GM08714 (cell line): ENCODE measurements around the gene STAMBPL1.

ENCODE experiments used
- H3K4me3 ChIP-seq: fragments of 200-500 bp; sonication (Bioruptor generic); 2 replicates; pipeline ENCODE4 v1.5.1; 2014; ENCODE audit warnings: mild to moderate bottlenecking, low read length, inconsistent platforms
- ZNF274 ChIP-seq: IDR thresholded peaks from 2 replicates; pipeline ENCODE4 v1.6.1; 2012; ENCODE audit warnings: mild to moderate bottlenecking, low read depth, low read length

Gene STAMBPL1

GRCh38 chr10:88877298-88877697 lies 2.7 kb upstream of the STAMBPL1 start:
- H3K4me3 ChIP-seq, result no peak overlapping the region
- no peak for TF ChIP-seq ZNF274

GRCh38 chr10:88880282-88881076 lies 434 bp downstream of the STAMBPL1 start:
- peak overlapping the region; percentile 74 for H3K4me3 ChIP-seq
- TF ChIP-seq ZNF274, result no peak

GRCh38 chr10:88881320-88881719 lies 1.3 kb downstream of the STAMBPL1 start:
- no peak for TF ChIP-seq ZNF274
- peak overlapping the region; percentile 74 for H3K4me3 ChIP-seq

GRCh38 chr10:88881922-88882645 lies 2.0 kb downstream of the STAMBPL1 start:
- peak overlapping the region; percentile 74 for H3K4me3 ChIP-seq
- TF ChIP-seq ZNF274, result no peak

DNA sequence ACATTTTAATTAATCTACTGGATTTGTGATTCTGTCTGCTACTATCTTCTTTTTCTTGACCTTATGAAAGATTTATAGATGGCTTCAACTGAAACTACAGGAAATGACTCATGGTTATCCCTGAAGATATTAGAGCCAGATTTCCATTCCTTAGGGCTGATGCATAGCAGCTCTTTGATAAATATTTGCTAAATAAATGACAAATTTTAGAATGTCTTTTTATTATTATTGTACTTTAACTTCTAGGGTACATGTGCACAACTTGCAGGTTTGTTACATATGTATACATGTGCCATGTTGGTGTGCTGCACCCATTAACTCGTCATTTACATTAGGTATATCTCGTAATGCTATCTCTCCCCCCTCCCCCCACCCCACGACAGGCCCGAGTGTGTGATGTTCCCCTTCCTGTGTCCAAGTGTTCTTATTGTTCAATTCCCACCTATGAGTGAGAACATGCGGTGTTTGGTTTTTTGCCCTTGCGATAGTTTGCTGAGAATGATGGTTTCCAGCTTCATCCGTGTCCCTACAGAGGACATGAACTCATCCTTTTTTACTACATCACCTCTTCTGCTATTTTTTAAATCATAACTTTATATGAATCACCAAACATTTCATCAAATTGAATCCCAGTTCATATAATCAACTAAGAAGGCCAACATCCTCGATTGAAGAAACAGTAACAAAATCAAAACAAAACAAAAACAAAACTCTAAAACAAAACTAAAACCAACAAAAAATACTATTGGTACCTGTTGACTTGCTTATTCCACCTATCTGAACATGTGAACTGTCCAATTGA lies 2.8 kb downstream of the STAMBPL1 start:
- peak overlapping the region; percentile 74 for H3K4me3 ChIP-seq

DNA sequence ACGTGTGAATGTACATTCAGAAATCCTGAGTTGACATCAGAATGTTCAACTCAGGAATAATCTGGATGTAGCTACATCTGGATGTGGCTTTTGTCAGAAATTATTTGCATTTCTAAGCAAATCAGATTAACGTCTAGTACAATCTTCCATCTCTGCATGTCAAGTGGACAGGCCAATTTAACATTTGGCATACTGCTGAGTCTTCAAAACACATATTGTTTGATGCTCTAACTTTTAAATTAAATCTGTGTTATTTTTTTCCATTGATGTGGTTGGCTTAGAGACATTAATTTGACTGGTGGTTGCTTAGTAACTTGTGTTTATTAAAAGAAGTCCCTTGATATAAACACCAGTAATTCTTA lies 3.4 kb downstream of the STAMBPL1 start:
- H3K4me3 ChIP-seq, result no peak overlapping the region
- TF ChIP-seq ZNF274, result no peak

DNA sequence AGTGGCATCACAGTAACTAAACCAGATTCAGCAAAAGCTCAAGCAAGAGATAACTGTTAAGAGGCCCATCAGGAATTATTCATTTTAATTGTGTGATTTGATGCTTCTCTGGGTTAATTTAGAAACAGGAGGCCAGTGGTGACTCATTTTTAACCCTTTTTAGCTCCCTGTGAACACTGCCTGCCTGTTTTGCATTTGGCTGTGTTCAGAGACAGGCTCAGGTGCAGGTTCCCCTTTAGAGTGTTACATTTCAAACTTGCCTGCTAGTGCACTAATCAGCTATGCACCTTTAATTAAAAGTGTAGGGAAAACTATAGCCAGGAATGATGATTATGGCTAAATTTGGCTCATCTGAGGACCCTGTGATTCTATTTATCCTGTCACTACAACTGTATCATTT lies 6.5 kb downstream of the STAMBPL1 start:
- H3K4me3 ChIP-seq, result peak overlapping the region; percentile 31
- TF ChIP-seq ZNF274, result no peak

GRCh38 chr10:88888810-88889445 lies 8.9 kb downstream of the STAMBPL1 start:
- TF ChIP-seq ZNF274, result no peak
- no peak overlapping the region for H3K4me3 ChIP-seq

DNA sequence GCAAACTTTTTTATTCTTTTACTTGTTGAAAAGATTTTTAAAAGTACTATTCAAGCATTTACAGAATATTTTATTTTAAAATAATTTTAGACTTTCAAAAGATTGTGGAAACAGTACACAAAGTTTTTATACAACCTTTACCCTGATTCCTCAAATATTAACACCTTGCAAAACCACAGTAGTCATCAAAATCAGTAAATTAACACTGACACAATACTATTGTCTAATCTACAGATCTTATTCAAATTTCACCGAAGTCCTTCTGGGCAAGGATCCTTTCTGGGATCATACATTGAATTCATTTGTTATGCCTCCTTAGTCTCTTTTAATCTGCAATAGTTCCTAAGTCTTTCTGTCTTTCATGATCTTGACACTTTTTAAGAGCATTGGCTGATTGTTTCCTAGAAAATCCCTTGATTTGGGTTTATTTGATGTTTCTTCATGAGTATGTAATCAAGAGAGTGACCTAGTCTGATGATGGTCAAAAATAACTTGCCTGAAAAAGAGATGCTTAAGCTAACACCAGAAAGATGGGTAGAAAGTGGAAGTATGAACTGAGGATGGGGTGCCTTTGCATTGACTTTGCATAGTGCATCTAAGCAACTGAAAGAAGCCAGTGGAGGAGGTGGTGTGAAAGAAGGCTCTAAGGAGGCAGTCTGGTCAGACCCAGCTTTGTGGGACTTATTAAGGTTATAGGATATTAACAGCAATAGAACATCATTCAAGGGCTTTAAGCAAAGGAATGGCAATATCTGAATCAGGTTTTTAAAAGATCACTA lies 9.7 kb downstream of the STAMBPL1 start:
- no peak overlapping the region; the same call in 1 of the 2 replicates for H3K4me3 ChIP-seq
- TF ChIP-seq ZNF274, result no peak

DNA sequence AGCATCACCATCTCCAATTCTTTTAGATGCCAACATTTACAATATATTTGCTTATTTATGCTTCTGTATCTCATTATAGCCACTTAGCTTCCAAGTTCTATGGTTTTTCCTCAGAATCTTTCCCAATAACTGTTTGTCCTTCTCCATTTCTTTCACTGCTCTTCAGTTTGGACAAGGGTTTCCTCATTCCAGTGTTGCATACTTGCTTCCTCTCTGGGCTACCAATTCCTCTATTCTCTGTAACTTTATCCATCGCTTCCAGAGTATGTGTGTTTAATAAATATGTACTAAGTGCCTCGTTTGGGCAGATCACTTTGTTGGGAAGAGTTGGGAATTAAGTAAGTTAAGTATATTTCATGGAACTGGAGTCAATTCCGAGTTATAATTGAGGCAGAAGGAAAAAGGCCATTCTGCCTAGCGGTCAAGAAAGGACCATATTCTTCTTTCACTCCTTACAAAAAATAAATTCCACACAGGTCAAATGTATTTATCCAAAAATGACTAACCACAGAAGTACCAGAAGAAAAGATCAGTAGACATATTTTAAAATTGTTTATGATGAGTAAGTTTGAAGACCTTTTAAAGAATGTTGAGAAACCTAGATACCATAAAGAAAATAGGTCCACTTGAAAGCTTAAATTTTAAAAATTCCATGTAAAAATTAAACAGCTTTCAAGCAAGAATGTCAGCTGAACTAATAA lies 10.8 kb downstream of the STAMBPL1 start:
- no peak overlapping the region for H3K4me3 ChIP-seq
- no peak for TF ChIP-seq ZNF274

DNA sequence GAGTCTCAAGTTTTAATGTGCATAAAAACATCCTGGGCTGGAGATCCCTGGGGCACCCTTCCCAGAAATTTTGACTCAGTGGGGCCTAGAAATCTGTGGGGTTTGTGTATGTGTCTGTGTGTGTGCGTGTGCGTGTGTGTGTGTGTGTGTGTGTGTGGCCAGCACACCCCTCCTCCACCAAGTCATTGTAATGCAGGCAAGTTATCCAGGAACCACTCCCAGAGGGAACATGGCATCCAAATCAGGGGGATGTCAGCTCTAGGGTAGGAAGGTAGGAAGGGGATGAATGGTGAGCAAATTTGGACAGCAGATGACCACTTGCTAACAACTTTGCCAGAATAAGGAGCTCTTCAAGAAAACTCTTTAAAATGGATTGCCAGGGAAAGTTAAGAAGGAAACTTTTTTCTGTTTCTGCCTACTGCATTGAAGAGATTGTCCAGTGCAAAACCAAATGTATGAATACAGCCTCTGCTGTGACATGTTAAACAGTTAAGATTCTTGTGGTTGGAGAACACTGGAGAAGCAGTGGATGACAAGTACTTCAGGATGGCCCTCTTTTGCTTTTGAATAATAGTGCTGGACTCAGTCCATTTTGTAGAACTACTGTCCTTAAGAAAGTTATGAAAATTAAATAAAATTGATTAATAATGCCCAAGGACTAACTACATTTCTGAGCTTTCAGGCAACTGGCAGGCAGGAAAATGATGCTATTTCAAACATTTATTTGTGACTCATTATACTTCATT lies 12.3 kb downstream of the STAMBPL1 start:
- TF ChIP-seq ZNF274, result no peak
- H3K4me3 ChIP-seq, result no peak overlapping the region

DNA sequence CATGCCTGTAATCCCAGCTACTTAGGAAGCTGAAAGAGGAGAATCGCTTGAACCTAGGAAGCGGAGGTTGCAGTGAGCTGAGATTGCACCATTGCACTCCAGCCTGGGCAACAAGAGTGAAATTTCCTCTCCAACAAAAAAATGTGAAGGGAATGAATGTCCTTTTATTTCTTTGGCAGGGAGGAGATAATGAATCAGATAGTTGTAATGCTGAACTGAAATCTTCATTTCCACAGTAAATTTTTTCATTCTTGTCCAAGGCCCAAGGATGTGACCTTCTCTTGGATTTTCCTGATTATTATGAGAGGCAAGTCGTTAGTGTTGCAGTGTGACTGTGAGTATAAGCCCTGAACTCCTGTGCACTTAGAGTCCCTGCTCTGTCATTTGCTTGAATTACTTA lies 13.6 kb downstream of the STAMBPL1 start:
- TF ChIP-seq ZNF274, result no peak
- H3K4me3 ChIP-seq, result no peak overlapping the region
